GM19397 (cell line): Measurements from ENCODE around the gene GCNT3.

Experiments used
- ATAC-seq: cut with Tn5 transposase; IDR thresholded peaks from one replicate; pipeline ENCODE4 v1.9.1; 2021; ENCODE audit warnings: mild to moderate bottlenecking, moderate library complexity; ENCODE audit not compliant: unreplicated experiment

The GCNT3 gene

GRCh38 chr15:59611276-59612260, at the start of gene GCNT3:
Gene GCNT3, plus strand, starts transcription at chr15:59611783. Its CDS starts 6,456 bp downstream, at chr15:59618239.
- ATAC-seq, result no peak

GRCh38 chr15:59562448-59563186, 49.0 kb upstream of the GCNT3 start:
- no peak for ATAC-seq

- no peak for ATAC-seq
Measured at GRCh38 chr15:59565299-59565698, 46.3 kb upstream of the GCNT3 start.

- no peak for ATAC-seq
Measured at GRCh38 chr15:59567324-59567723, 44.3 kb upstream of the GCNT3 start.

- ATAC-seq, result no peak
Measured at GRCh38 chr15:59569477-59569876, 42.1 kb upstream of the GCNT3 start.

GRCh38 chr15:59570315-59570714, 41.3 kb upstream of the GCNT3 start:
- no peak for ATAC-seq

GRCh38 chr15:59571606-59572005, 40.0 kb upstream of the GCNT3 start:
- ATAC-seq, result no peak

- no peak for ATAC-seq
Measured at GRCh38 chr15:59583088-59583487, 28.5 kb upstream of the GCNT3 start.

- no peak for ATAC-seq
Measured at GRCh38 chr15:59587085-59587826, 24.3 kb upstream of the GCNT3 start.

- no peak for ATAC-seq
Measured at GRCh38 chr15:59590027-59590426, 21.6 kb upstream of the GCNT3 start.

- ATAC-seq, result no peak
Measured at GRCh38 chr15:59591356-59591755, 20.2 kb upstream of the GCNT3 start.

GRCh38 chr15:59594493-59594942, 17.1 kb upstream of the GCNT3 start:
- no peak for ATAC-seq

- ATAC-seq, result no peak
Measured at GRCh38 chr15:59594991-59595390, 16.6 kb upstream of the GCNT3 start.

GRCh38 chr15:59595434-59595915, 16.1 kb upstream of the GCNT3 start:
- no peak for ATAC-seq

- ATAC-seq, result no peak
Measured at GRCh38 chr15:59596640-59597039, 14.9 kb upstream of the GCNT3 start.

- no peak for ATAC-seq
Measured at GRCh38 chr15:59598461-59598860, 13.1 kb upstream of the GCNT3 start.

- no peak for ATAC-seq
Measured at GRCh38 chr15:59605994-59606393, 5.6 kb upstream of the GCNT3 start.

- ATAC-seq, result no peak
Measured at GRCh38 chr15:59609730-59610712, 1.6 kb upstream of the GCNT3 start.

GRCh38 chr15:59614153-59614552, 2.6 kb downstream of the GCNT3 start:
- ATAC-seq, result no peak

- no peak for ATAC-seq
Measured at GRCh38 chr15:59615661-59616060, 4.1 kb downstream of the GCNT3 start.
